Thyroid gland (tissue), 4 donors: ENCODE results near the gene TNRC6B. TPM values are rescaled to one million over a fixed set of nuclear protein-coding genes. Genes with fewer than 3 reads are reported as not detected.

ENCODE experiments used
- DNase-seq, 2 donors: peaks; one replicate each; pipeline ENCODE4 v3.0.0-alpha.2; 2019
- H3K27ac ChIP-seq, 3 donors: fragments of 200-600 bp; sonication (generic); 1 replicate in 2 of 3; 2 replicates in 1 of 3; pipeline ENCODE4 v1.5.1; 2016 to 2019; ENCODE audit warnings: mild to moderate bottlenecking in 1 of 3, moderate library complexity in 1 of 3
- H3K27me3 ChIP-seq: fragments of 200-600 bp; sonication (generic); one replicate; pipeline ENCODE4 v1.5.1; 2019
- H3K36me3 ChIP-seq, 2 donors: fragments of 200-600 bp; sonication (generic); one replicate each; pipeline ENCODE4 v1.5.1; 2016 to 2019
- H3K4me1 ChIP-seq, 2 donors: fragments of 200-600 bp; sonication (generic); one replicate each; pipeline ENCODE4 v1.5.1; 2017 to 2019
- H3K4me3 ChIP-seq, 3 donors: fragments of 200-600 bp; sonication (generic); replicated peaks in 1 of 3; 1 replicate in 2 of 3; 2 replicates in 1 of 3; pipeline ENCODE4 v1.5.1; 2016; ENCODE audit warnings: mild to moderate bottlenecking in 1 of 3
- H3K9me3 ChIP-seq: fragments of 200-600 bp; sonication (generic); one replicate; pipeline ENCODE4 v1.5.1; 2017
- POLR2A ChIP-seq, 2 donors: fragments of 450-650 bp; IDR thresholded peaks; one replicate each; pipeline ENCODE4 v1.6.1; 2017; ENCODE audit warnings: antibody characterized with exemption in 2 of 2, mild to moderate bottlenecking in 2 of 2, moderate library complexity in 1 of 2
- WGBS, 2 donors: methylation state at CpG; one replicate each; pipeline ENCODE4 v1.1.5; 2017; 5-methylcytosine and 5-hydroxymethylcytosine counted together
- intact Hi-C: fragments of 100-400 bp; cut with DNase I; formaldehyde crosslinking; loops from one replicate; pipeline ENCODE4 v1.15.1; 2023
- total RNA-seq, 4 donors: library from RNA; depleted of rRNA; stranded (reverse); fragments of >200 nt; gene quantifications; one replicate each; pipeline ENCODE4 v1.2.3, GENCODE V29; 2016
- TF ChIP-seq, protein P1 (sequence below), 6 experiments: fragments of 200-600 bp in 3 of 6; fragments of 450-650 bp in 3 of 6; sonication (generic) in 3 of 6; IDR thresholded peaks; one replicate each; pipeline ENCODE4 v1.5.1; 2016 to 2019; ENCODE audit warnings: antibody characterized with exemption in 6 of 6, mild to moderate bottlenecking in 2 of 6, inconsistent platforms in 1 of 6, moderate library complexity in 1 of 6

Gene TNRC6B
- total RNA-seq, 4 donors from 2014 or later = 46.1 to 202 (median 114) TPM

DNA sequence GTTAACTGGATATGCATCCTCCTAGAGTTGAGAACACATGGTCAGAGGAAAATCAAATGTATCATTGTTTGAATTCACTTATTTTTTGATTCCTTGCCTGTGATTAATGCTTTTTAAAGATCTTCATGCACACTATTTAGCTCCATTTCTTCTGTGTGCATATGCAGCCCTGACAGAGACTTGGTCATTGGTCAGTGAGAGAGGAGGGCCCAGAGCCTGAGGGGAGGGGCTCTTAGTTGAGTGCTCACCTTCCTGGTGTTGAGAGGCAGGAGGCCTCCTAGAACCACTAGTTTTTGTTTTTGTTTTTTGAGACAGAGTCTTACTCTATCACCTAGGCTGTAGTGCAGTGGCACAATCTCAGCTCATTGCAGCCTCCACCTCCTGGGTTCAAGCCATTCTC lies 48.9 kb downstream of the TNRC6B start:
- Histone ChIP-seq H3K4me1 (peaks cover 0 to 14% of the 10 kb centered on the region in 2 donors), H3K27ac (no peak overlapping the region), H3K36me3 (no peaks in the 10 kb centered on the region), H3K27me3 (no peaks in the 10 kb centered on the region), H3K4me3 (no peak overlapping the region), H3K9me3 (no peaks in the 10 kb centered on the region)
- TF ChIP-seq POLR2A (IDR thresholded peaks at IDR 0.05) = no peak
- TF ChIP-seq, protein P1, sequence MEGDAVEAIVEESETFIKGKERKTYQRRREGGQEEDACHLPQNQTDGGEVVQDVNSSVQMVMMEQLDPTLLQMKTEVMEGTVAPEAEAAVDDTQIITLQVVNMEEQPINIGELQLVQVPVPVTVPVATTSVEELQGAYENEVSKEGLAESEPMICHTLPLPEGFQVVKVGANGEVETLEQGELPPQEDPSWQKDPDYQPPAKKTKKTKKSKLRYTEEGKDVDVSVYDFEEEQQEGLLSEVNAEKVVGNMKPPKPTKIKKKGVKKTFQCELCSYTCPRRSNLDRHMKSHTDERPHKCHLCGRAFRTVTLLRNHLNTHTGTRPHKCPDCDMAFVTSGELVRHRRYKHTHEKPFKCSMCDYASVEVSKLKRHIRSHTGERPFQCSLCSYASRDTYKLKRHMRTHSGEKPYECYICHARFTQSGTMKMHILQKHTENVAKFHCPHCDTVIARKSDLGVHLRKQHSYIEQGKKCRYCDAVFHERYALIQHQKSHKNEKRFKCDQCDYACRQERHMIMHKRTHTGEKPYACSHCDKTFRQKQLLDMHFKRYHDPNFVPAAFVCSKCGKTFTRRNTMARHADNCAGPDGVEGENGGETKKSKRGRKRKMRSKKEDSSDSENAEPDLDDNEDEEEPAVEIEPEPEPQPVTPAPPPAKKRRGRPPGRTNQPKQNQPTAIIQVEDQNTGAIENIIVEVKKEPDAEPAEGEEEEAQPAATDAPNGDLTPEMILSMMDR (IDR thresholded peaks at IDR 0.05) = no peak
- DNase-seq = no peak
- intact Hi-C loops = no loop called here

- Histone ChIP-seq H3K4me1 (peaks cover 0 to 20% of the 10 kb centered on the region in 2 donors), H3K4me3 (no peak overlapping the region), H3K36me3 (no peaks in the 10 kb centered on the region), H3K27me3 (no peaks in the 10 kb centered on the region), H3K27ac (peak overlapping the region in 2 of 3 donors; percentile 1 to 5), H3K9me3 (no peaks in the 10 kb centered on the region)
- intact Hi-C loops = no loop called here
- WGBS, 2 donors = 91 to 94% methylated on average over 6 of the region's 6 CpGs
- no peak for DNase-seq
- TF ChIP-seq POLR2A (IDR thresholded peaks at IDR 0.05) = no peak
- TF ChIP-seq, protein P1 (IDR thresholded peaks at IDR 0.05) = no peak
Measured at GRCh38 chr22:40231618-40232313, 54.0 kb downstream of the TNRC6B start.

- Histone ChIP-seq H3K27me3 (no peaks in the 10 kb centered on the region), H3K4me3 (no peak overlapping the region), H3K4me1 (peaks cover 0 to 20% of the 10 kb centered on the region in 2 donors), H3K36me3 (no peaks in the 10 kb centered on the region), H3K9me3 (no peaks in the 10 kb centered on the region), H3K27ac (peak overlapping the region in 1 of 3 donors; percentile 53)
- TF ChIP-seq POLR2A (IDR thresholded peaks at IDR 0.05) = no peak
- TF ChIP-seq, protein P1 (IDR thresholded peaks at IDR 0.05) = no peak
- WGBS, 2 donors = 74 to 94% methylated on average over 15 of the region's 15 CpGs
- DNase-seq = peak in 1 of 2 donors; percentile 81
- intact Hi-C loops = no loop called here
Measured at GRCh38 chr22:40232624-40233023, 54.9 kb downstream of the TNRC6B start.

DNA sequence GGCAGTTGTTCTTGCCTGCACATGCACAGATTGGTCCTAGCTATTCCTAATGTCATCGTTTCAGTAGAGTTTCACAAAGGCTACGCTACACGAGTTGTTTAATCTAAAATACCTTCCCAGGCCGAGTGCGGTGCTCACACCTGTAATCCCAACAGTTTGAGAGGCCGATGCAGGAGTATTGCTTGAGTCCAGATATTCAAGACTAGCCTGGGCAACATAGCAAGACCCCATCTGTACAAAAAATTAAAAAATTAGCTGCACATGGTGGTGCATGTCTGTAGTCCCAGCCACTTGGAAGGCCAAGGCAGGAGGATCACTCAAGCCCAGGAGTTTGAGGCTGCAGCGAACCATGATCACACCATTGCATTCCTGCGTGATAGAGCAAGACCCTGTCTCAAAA lies 56.2 kb downstream of the TNRC6B start:
- no peaks in the 10 kb centered on the region for H3K27me3 ChIP-seq
- H3K4me3 ChIP-seq = no peak overlapping the region
- 98% methylated on average over 8 of the region's 8 CpGs for WGBS, 2 donors

GRCh38 chr22:40234658-40235057 lies 56.9 kb downstream of the TNRC6B start:
- intact Hi-C loops = no loop called here

More for the DNA sequence above, 56.2 kb downstream of the TNRC6B start:
- intact Hi-C loops = no loop called here
- Histone ChIP-seq H3K9me3 (no peaks in the 10 kb centered on the region), H3K36me3 (no peaks in the 10 kb centered on the region), H3K27ac (no peak overlapping the region), H3K4me1 (peaks cover 4 to 30% of the 10 kb centered on the region in 2 donors)
- no peak for DNase-seq
- TF ChIP-seq, protein P1 (IDR thresholded peaks at IDR 0.05) = no peak
- no peak for TF ChIP-seq POLR2A (IDR thresholded peaks at IDR 0.05)

More at GRCh38 chr22:40234658-40235057, 56.9 kb downstream of the TNRC6B start:
- H3K4me1 ChIP-seq = peaks cover 6 to 35% of the 10 kb centered on the region in 2 donors
- no peaks in the 10 kb centered on the region for H3K36me3 ChIP-seq
- no peak overlapping the region for H3K27ac ChIP-seq
- no peaks in the 10 kb centered on the region for H3K9me3 ChIP-seq
- TF ChIP-seq, protein P1 (IDR thresholded peaks at IDR 0.05) = no peak
- no peak for TF ChIP-seq POLR2A (IDR thresholded peaks at IDR 0.05)
- H3K4me3 ChIP-seq = no peak overlapping the region
- no peak for DNase-seq
- H3K27me3 ChIP-seq = no peaks in the 10 kb centered on the region
